Trophoblast cell (in vitro differentiated cells and primary cell): ENCODE measurements around the gene PLA2G12B.

Experiments used
- DNase-seq, 2 donors: peaks; one replicate each; pipeline ENCODE4 v3.0.0-alpha.2; 2016
- H2AFZ ChIP-seq: 2 replicates; pipeline ENCODE4 v1.6.1; 2013; ENCODE audit warnings: low read length, moderate library complexity, mild to moderate bottlenecking; ENCODE audit not compliant: insufficient read depth, poor library complexity
- H2AK5ac ChIP-seq: 2 replicates; pipeline ENCODE4 v1.6.1; 2013; ENCODE audit warnings: mild to moderate bottlenecking, low read length
- H2BK120ac ChIP-seq: 2 replicates; pipeline ENCODE4 v1.6.1; 2013; ENCODE audit warnings: low read length, mild to moderate bottlenecking, moderate library complexity; ENCODE audit not compliant: insufficient read depth, poor library complexity
- H2BK12ac ChIP-seq: 2 replicates; pipeline ENCODE4 v1.6.1; 2013; ENCODE audit warnings: mild to moderate bottlenecking, low read length, moderate library complexity
- H2BK5ac ChIP-seq: 2 replicates; pipeline ENCODE4 v1.6.1; 2013; ENCODE audit warnings: low read length, low read depth, moderate library complexity, mild to moderate bottlenecking; ENCODE audit not compliant: poor library complexity
- H3K14ac ChIP-seq: 2 replicates; pipeline ENCODE4 v1.6.1; 2013; ENCODE audit warnings: mild to moderate bottlenecking, low read length
- H3K18ac ChIP-seq: 2 replicates; pipeline ENCODE4 v1.6.1; 2013; ENCODE audit warnings: mild to moderate bottlenecking, low read length
- H3K23ac ChIP-seq: 2 replicates; pipeline ENCODE4 v1.6.1; 2013; ENCODE audit warnings: low read length
- H3K27ac ChIP-seq: 2 replicates; pipeline ENCODE4 v1.5.1; 2013; ENCODE audit warnings: low read depth, mild to moderate bottlenecking, inconsistent platforms, low read length, moderate library complexity
- H3K27me3 ChIP-seq: 2 replicates; pipeline ENCODE4 v1.6.1; 2013; ENCODE audit warnings: inconsistent platforms, mild to moderate bottlenecking, low read length, moderate library complexity; ENCODE audit not compliant: insufficient read depth
- H3K36me3 ChIP-seq, 2 experiments: 1 replicate in 1 of 2; 2 replicates in 1 of 2; pipeline ENCODE4 v1.6.1; 2013; ENCODE audit warnings: low read length in 2 of 2, mild to moderate bottlenecking in 2 of 2, moderate library complexity in 1 of 2; ENCODE audit not compliant: insufficient read depth in 2 of 2, control insufficient read depth in 1 of 2
- H3K4ac ChIP-seq: 2 replicates; pipeline ENCODE4 v1.6.1; 2013; ENCODE audit warnings: low read depth, mild to moderate bottlenecking, low read length, moderate library complexity
- H3K4me1 ChIP-seq, 2 experiments: 1 replicate in 1 of 2; 2 replicates in 1 of 2; pipeline ENCODE4 v1.6.1; 2013; ENCODE audit warnings: low read length in 2 of 2, mild to moderate bottlenecking in 2 of 2, moderate library complexity in 1 of 2; ENCODE audit not compliant: insufficient read depth in 2 of 2, control insufficient read depth in 1 of 2
- H3K4me2 ChIP-seq: 2 replicates; pipeline ENCODE4 v1.6.1; 2013; ENCODE audit warnings: inconsistent platforms, mild to moderate bottlenecking, low read length, moderate library complexity
- H3K4me3 ChIP-seq: 2 replicates; pipeline ENCODE4 v1.5.1; 2013; ENCODE audit warnings: mild to moderate bottlenecking, low read depth, low read length, inconsistent platforms
- H3K79me1 ChIP-seq: one replicate; pipeline ENCODE4 v1.6.1; 2013; ENCODE audit warnings: low read length
- H3K79me2 ChIP-seq: 2 replicates; pipeline ENCODE4 v1.6.1; 2013; ENCODE audit warnings: low read length, mild to moderate bottlenecking; ENCODE audit not compliant: control insufficient read depth, insufficient read depth, poor library complexity
- H3K9ac ChIP-seq: 2 replicates; pipeline ENCODE4 v1.6.1; 2013; ENCODE audit warnings: mild to moderate bottlenecking, low read length
- H3K9me3 ChIP-seq: 2 replicates; pipeline ENCODE4 v1.6.1; 2013; ENCODE audit warnings: low read depth, mild to moderate bottlenecking, control low read depth, inconsistent platforms, low read length; ENCODE audit not compliant: insufficient read depth
- H4K12ac ChIP-seq: 2 replicates; pipeline ENCODE4 v1.6.1; 2013; ENCODE audit warnings: low read depth, mild to moderate bottlenecking, low read length, moderate library complexity
- H4K8ac ChIP-seq: 2 replicates; pipeline ENCODE4 v1.6.1; 2013; ENCODE audit warnings: low read depth, mild to moderate bottlenecking, low read length, moderate library complexity
- H4K91ac ChIP-seq: one replicate; pipeline ENCODE4 v1.6.1; 2013; ENCODE audit warnings: low read depth, mild to moderate bottlenecking, low read length, moderate library complexity
- WGBS: extraction: QIAGEN DNeasy Blood & Tissue Kit; methylation state at CpG from one replicate; pipeline ENCODE4 v1.1.7; 2013; ENCODE audit warnings: missing lambda C conversion rate; ENCODE audit not compliant: insufficient read length, insufficient coverage; ENCODE audit errors: extremely low coverage; 5-methylcytosine and 5-hydroxymethylcytosine counted together

PLA2G12B gene

DNA sequence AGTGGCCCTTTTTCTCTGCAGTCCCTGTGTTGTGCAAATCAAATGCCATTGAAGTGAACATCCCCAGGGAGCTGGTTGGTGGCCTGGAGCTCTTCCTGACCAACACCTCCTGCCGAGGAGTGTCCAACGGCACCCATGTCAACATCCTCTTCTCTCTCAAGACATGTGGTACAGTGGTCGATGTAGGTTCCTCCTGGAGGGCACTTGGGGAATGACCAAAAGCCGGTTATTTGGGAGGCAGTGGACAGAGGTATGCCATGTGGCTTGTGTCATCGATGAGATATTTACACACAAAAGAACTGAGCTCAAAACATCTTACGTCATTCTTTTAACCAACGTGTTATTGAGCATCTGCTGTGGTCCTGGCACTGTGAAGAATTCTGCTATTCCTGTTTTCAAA is 41.3 kb downstream of the PLA2G12B start:
- Histone ChIP-seq H3K4ac (no peak overlapping the region), H3K4me1 (peaks cover 0 to 2% of the 10 kb centered on the region in 2 experiments), H3K9me3 (no peaks in the 10 kb centered on the region), H3K18ac (no peak overlapping the region), H2BK5ac (no peak overlapping the region), H3K4me3 (no peak overlapping the region), H2AK5ac (no peak overlapping the region), H3K79me2 (no peaks in the 10 kb centered on the region), H3K23ac (no peak overlapping the region), H4K91ac (no peak overlapping the region), H3K27me3 (no peaks in the 10 kb centered on the region), H3K79me1 (no peaks in the 10 kb centered on the region), H3K36me3 (no peaks in the 10 kb centered on the region), H4K8ac (no peak overlapping the region), H3K9ac (no peak overlapping the region), H2AFZ (no peak overlapping the region), H3K14ac (no peak overlapping the region), H3K27ac (no peak overlapping the region), H3K4me2 (no peak overlapping the region), H2BK120ac (no peak overlapping the region), H4K12ac (no peak overlapping the region), H2BK12ac (no peak overlapping the region)
- no CpG with 5 or more reads among the region's 7 CpGs for WGBS
- peak; percentile 48 to 71 for DNase-seq

DNA sequence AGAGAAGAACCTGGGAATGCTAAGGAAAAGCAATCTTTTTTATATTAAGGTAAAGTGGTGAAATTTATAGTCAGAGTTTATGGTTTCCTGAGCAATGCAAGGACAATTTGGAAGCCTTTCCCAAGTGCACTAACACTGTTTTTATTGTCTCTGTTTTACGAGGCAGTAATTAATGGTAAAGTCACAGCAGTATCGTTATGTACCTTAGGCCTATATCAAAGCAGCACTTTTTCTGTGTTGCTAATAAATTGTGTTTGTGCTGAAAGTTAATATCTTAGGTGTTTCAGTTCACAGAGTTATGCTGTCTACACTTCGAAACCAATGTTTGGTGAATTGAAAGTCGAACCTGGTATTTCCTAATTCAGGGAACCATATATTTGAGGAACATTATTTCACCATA is 41.9 kb downstream of the PLA2G12B start:
- Histone ChIP-seq H3K4me3 (no peak overlapping the region), H3K18ac (no peak overlapping the region), H4K12ac (no peak overlapping the region), H3K27me3 (no peaks in the 10 kb centered on the region), H3K14ac (no peak overlapping the region), H4K8ac (no peak overlapping the region), H3K4me2 (no peak overlapping the region), H2BK5ac (no peak overlapping the region), H3K9me3 (no peaks in the 10 kb centered on the region), H3K36me3 (no peaks in the 10 kb centered on the region), H3K4me1 (peaks cover 0 to 2% of the 10 kb centered on the region in 2 experiments), H2BK120ac (no peak overlapping the region), H3K79me2 (no peaks in the 10 kb centered on the region), H3K9ac (no peak overlapping the region), H3K4ac (no peak overlapping the region), H2AK5ac (no peak overlapping the region), H2BK12ac (no peak overlapping the region), H3K23ac (no peak overlapping the region), H4K91ac (no peak overlapping the region), H2AFZ (no peak overlapping the region), H3K79me1 (no peaks in the 10 kb centered on the region), H3K27ac (no peak overlapping the region)
- no CpG with 5 or more reads among the region's 4 CpGs for WGBS
- no peak for DNase-seq

DNA sequence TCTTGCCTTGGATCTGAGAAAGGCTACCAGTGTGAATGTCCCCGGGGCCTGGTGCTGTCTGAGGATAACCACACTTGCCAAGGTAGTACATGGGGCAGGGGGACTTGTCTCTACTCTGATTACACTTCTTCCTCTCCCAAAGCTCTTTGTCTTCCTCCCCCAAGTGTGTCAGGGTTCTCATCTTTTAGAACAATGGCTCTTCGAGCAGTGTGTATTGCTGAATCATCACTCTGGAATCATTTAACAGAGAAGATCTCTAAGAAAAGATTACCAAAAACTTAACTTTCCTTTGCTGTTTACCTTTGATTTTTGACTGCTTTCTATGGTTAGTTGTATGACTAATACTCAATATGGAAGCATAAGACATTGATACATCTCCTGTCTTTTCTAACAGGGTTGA is 42.8 kb downstream of the PLA2G12B start:
- no peaks in the 10 kb centered on the region for H3K9me3 ChIP-seq
- H4K8ac ChIP-seq: no peak overlapping the region
- no peak overlapping the region for H3K18ac ChIP-seq
- no peak overlapping the region for H2AK5ac ChIP-seq
- H2AFZ ChIP-seq: no peak overlapping the region
- no peak overlapping the region for H2BK120ac ChIP-seq
- H3K27me3 ChIP-seq: no peaks in the 10 kb centered on the region
- H3K79me1 ChIP-seq: no peaks in the 10 kb centered on the region
- no peak overlapping the region for H4K91ac ChIP-seq
- no peak overlapping the region for H3K4ac ChIP-seq
- no peak overlapping the region for H3K23ac ChIP-seq
- H3K4me1 ChIP-seq: peaks cover 0 to 2% of the 10 kb centered on the region in 2 experiments
- H3K27ac ChIP-seq: no peak overlapping the region
- no peak overlapping the region for H3K4me2 ChIP-seq
- no peak overlapping the region for H3K14ac ChIP-seq
- no CpG with 5 or more reads among the region's 2 CpGs for WGBS
- H2BK12ac ChIP-seq: no peak overlapping the region
- H3K79me2 ChIP-seq: no peaks in the 10 kb centered on the region
- no peak overlapping the region for H4K12ac ChIP-seq
- no peaks in the 10 kb centered on the region for H3K36me3 ChIP-seq
- no peak for DNase-seq
- H3K4me3 ChIP-seq: no peak overlapping the region
- no peak overlapping the region for H3K9ac ChIP-seq
- H2BK5ac ChIP-seq: no peak overlapping the region

DNA sequence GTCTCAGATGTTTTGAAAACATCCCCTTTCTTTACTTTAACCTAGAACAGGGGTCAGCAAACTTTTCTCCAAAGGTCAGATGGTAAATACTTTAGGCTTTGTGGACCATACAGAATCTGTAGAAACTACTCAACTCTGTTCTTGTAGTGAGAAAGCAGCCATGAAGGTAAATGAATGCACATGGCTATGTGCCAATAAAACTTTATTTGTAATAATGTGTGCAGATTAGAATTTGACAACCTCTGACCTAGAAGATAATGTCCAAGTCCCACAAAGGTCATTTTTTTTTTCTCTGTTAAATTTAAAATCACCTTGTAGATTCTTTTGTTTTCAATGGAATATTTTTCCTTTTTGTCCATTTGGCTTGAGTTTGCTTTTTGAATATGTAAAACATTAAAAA is 43.9 kb downstream of the PLA2G12B start:
- Histone ChIP-seq H3K23ac (no peak overlapping the region), H3K4me3 (no peak overlapping the region), H3K79me2 (no peaks in the 10 kb centered on the region), H3K18ac (no peak overlapping the region), H3K4me2 (no peak overlapping the region), H3K4me1 (peaks cover 0 to 2% of the 10 kb centered on the region in 2 experiments), H3K27ac (no peak overlapping the region), H3K14ac (no peak overlapping the region), H3K36me3 (no peaks in the 10 kb centered on the region), H3K4ac (no peak overlapping the region), H2AK5ac (no peak overlapping the region), H2AFZ (no peak overlapping the region), H4K12ac (no peak overlapping the region), H2BK120ac (no peak overlapping the region), H4K91ac (no peak overlapping the region), H3K9ac (no peak overlapping the region), H2BK5ac (no peak overlapping the region), H3K79me1 (no peaks in the 10 kb centered on the region), H2BK12ac (no peak overlapping the region), H3K27me3 (no peaks in the 10 kb centered on the region), H3K9me3 (no peaks in the 10 kb centered on the region), H4K8ac (no peak overlapping the region)
- no peak for DNase-seq
